ENCODE results near the gene CHN2.

GRCh38 chr7:29364661-29365060 lies 170.1 kb downstream of the CHN2 start:
- TF ChIP-seq CTCF (conservative IDR thresholded peaks at IDR 0.05) = no peak
- no peak for TF ChIP-seq EZH2 (IDR thresholded peaks at IDR 0.05; ENCODE audit: low read depth)

Data from PC-9 (cell line).